HG03159 (cell line): ENCODE measurements around the gene RBM33.
"Not testable (repeated sequence)": the region's sequence is repeated elsewhere in the genome, so short reads cannot be mapped to it uniquely, and the experiment has no call there.

Experiments used
- ATAC-seq: cut with Tn5 transposase; IDR thresholded peaks from one replicate; pipeline ENCODE4 v1.9.1; 2021; ENCODE audit warnings: mild to moderate bottlenecking, moderate library complexity; ENCODE audit not compliant: unreplicated experiment

RBM33 gene

GRCh38 chr7:155815332-155816191 is 171.1 kb downstream of the RBM33 start:
- ATAC-seq, result peak; percentile 81

GRCh38 chr7:155816192-155816508 is 171.7 kb downstream of the RBM33 start:
- ATAC-seq, result no peak

GRCh38 chr7:155816996-155817395 is 172.5 kb downstream of the RBM33 start:
- no peak for ATAC-seq

- not testable (repeated sequence) for ATAC-seq
Measured at GRCh38 chr7:155817515-155817914, 173.1 kb downstream of the RBM33 start.

- ATAC-seq, result no peak
Measured at GRCh38 chr7:155818154-155818819, 173.8 kb downstream of the RBM33 start.

GRCh38 chr7:155818820-155819168 is 174.3 kb downstream of the RBM33 start:
- no peak for ATAC-seq

GRCh38 chr7:155819186-155819585 is 174.7 kb downstream of the RBM33 start:
- ATAC-seq, result no peak

- no peak for ATAC-seq
Measured at GRCh38 chr7:155820246-155820645, 175.8 kb downstream of the RBM33 start.

- ATAC-seq, result no peak
Measured at GRCh38 chr7:155820788-155821187, 176.3 kb downstream of the RBM33 start.

- ATAC-seq, result no peak
Measured at GRCh38 chr7:155821851-155822250, 177.4 kb downstream of the RBM33 start.

- ATAC-seq, result no peak
Measured at GRCh38 chr7:155824227-155824886, 179.9 kb downstream of the RBM33 start.

GRCh38 chr7:155825336-155825735 is 180.9 kb downstream of the RBM33 start:
- no peak for ATAC-seq

GRCh38 chr7:155829796-155830470 is 185.5 kb downstream of the RBM33 start:
- no peak for ATAC-seq
